Caco-2 (cell line): ENCODE data around the gene SCN8A. TPM values are rescaled to one million over a fixed set of nuclear protein-coding genes. Genes with fewer than 3 reads are reported as not detected.

ENCODE experiments used
- BruUV-seq: library from RNA; stranded (reverse); fragments of 400-500 nt; replicated peaks from 2 replicates; lab custom pipeline; 2021; lab: Mats Ljungman, UMichigan
- CTCF ChIA-PET: fragments of 300-600 bp; sonication (Branson Sonifier 250); formaldehyde crosslinking; loops from one replicate; lab custom pipeline; 2022; ENCODE audit warnings: antibody characterized with exemption; lab: Charles Lee
- POLR2A ChIA-PET: fragments of 300-600 bp; sonication (Branson Sonifier 250); formaldehyde crosslinking; loops from one replicate; lab custom pipeline; 2022; ENCODE audit warnings: antibody characterized with exemption; lab: Charles Lee
- DNase-seq, 2 experiments: peaks; one replicate each; pipeline versions ENCODE4 v3.0.0 to v3.0.0-alpha.2; 2020 to 2022
- H3K27me3 ChIP-seq: replicated peaks from 2 replicates; pipeline ENCODE4 v1.6.0; 2011; ENCODE audit warnings: low read length; ENCODE audit not compliant: control insufficient read depth, insufficient read depth
- H3K36me3 ChIP-seq: 2 replicates; pipeline ENCODE4 v1.5.1; 2011; ENCODE audit warnings: low read length; ENCODE audit not compliant: control insufficient read depth, insufficient read depth
- H3K4me1 ChIP-seq: fragments of 250-450 bp; sonication (Bioruptor Pico); 2 replicates; pipeline ENCODE4 v1.5.1; 2020; ENCODE audit warnings: mild to moderate bottlenecking
- H3K4me3 ChIP-seq: 2 replicates; pipeline ENCODE4 v1.5.1; 2011; ENCODE audit warnings: low read depth, mild to moderate bottlenecking, control low read depth, low read length
- H3K9me3 ChIP-seq: fragments of 250-450 bp; sonication (Bioruptor Pico); 2 replicates; pipeline ENCODE4 v1.5.1; 2020; ENCODE audit warnings: mild to moderate bottlenecking, moderate library complexity
- H3K27ac Mint-ChIP-seq: one replicate; pipeline ENCODE4 v1.8.0; 2022; ENCODE audit warnings: mixed read lengths; ENCODE audit not compliant: unreplicated experiment
- H3K27me3 Mint-ChIP-seq: one replicate; pipeline ENCODE4 v1.8.0; 2022; ENCODE audit warnings: mixed read lengths; ENCODE audit not compliant: insufficient read depth, unreplicated experiment
- H3K36me3 Mint-ChIP-seq: one replicate; pipeline ENCODE4 v1.8.0; 2022; ENCODE audit warnings: mild to moderate bottlenecking, mixed read lengths; ENCODE audit not compliant: insufficient read depth, unreplicated experiment
- H3K4me1 Mint-ChIP-seq: one replicate; pipeline ENCODE4 v1.8.0; 2022; ENCODE audit warnings: low read depth, mixed read lengths; ENCODE audit not compliant: unreplicated experiment
- H3K4me3 Mint-ChIP-seq: one replicate; pipeline ENCODE4 v1.8.0; 2022; ENCODE audit warnings: mild to moderate bottlenecking, moderate library complexity, mixed read lengths; ENCODE audit not compliant: unreplicated experiment
- H3K9me3 Mint-ChIP-seq: one replicate; pipeline ENCODE4 v1.8.0; 2022; ENCODE audit warnings: mixed read lengths; ENCODE audit not compliant: unreplicated experiment
- intact Hi-C: fragments of 100-400 bp; cut with micrococcal nuclease; formaldehyde crosslinking; loops from one replicate; pipeline ENCODE4 v1.10.0; 2022; ENCODE audit not compliant: unreplicated experiment
- total RNA-seq: library from RNA; stranded (reverse); gene quantifications from 2 replicates; pipeline ENCODE4 v1.2.3, GENCODE V29; 2022
- TF ChIP-seq, protein P1 (sequence below), 2 experiments: fragments of 200-600 bp in 1 of 2; IDR thresholded peaks; 1 replicate in 1 of 2; 2 replicates in 1 of 2; pipeline versions ENCODE4 v1.5.1 to v1.8.0; 2011 to 2022; ENCODE audit warnings: antibody characterized with exemption in 1 of 2, control low read depth in 1 of 2, inconsistent platforms in 1 of 2, low read depth in 1 of 2, low read length in 1 of 2, mild to moderate bottlenecking in 1 of 2, moderate library complexity in 1 of 2; ENCODE audit not compliant: insufficient read depth in 1 of 2, severe bottlenecking in 1 of 2, unreplicated experiment in 1 of 2

Gene SCN8A
- total RNA-seq, 1 experiment from 2014 or later: 16.5 TPM

- Histone ChIP-seq H3K4me1 (peaks cover 27% of the 10 kb centered on the region), H3K36me3 (no peaks in the 10 kb centered on the region), H3K9me3 (no peaks in the 10 kb centered on the region), H3K4me3 (peak overlapping the region; percentile 83), H3K27me3 (no peaks in the 10 kb centered on the region)
- Mint-ChIP-seq H3K27ac (peak overlapping the region; percentile 46), H3K9me3 (no peaks in the 10 kb centered on the region), H3K27me3 (no peaks in the 10 kb centered on the region), H3K4me1 (peaks cover 17% of the 10 kb centered on the region), H3K36me3 (no peaks in the 10 kb centered on the region), H3K4me3 (peak overlapping the region; percentile 84)
- TF ChIP-seq, protein P1, sequence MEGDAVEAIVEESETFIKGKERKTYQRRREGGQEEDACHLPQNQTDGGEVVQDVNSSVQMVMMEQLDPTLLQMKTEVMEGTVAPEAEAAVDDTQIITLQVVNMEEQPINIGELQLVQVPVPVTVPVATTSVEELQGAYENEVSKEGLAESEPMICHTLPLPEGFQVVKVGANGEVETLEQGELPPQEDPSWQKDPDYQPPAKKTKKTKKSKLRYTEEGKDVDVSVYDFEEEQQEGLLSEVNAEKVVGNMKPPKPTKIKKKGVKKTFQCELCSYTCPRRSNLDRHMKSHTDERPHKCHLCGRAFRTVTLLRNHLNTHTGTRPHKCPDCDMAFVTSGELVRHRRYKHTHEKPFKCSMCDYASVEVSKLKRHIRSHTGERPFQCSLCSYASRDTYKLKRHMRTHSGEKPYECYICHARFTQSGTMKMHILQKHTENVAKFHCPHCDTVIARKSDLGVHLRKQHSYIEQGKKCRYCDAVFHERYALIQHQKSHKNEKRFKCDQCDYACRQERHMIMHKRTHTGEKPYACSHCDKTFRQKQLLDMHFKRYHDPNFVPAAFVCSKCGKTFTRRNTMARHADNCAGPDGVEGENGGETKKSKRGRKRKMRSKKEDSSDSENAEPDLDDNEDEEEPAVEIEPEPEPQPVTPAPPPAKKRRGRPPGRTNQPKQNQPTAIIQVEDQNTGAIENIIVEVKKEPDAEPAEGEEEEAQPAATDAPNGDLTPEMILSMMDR (IDR thresholded peaks at IDR 0.05; ENCODE audit: insufficient read depth in 1 of 2, low read depth in 1 of 2, low read length in 1 of 2, severe bottlenecking in 1 of 2, unreplicated experiment in 1 of 2): no peak
- peak; percentile 57 to 65 for DNase-seq
- POLR2A ChIA-PET: no interaction called here
- CTCF ChIA-PET: interaction anchor here (0.7 to 1.2 kb wide), 3 partner anchors 27 to 100 kb away, joined by 3 to 8 read pairs (median 4); no protein-coding TSS in a partner anchor
- BruUV-seq: no TSS peak
- intact Hi-C loops: loop anchor here (1.0 kb wide), 1 partner anchor 17 kb away; no protein-coding TSS in a partner anchor
Measured at GRCh38 chr12:51847643-51848325, 256.8 kb downstream of the SCN8A start.

DNA sequence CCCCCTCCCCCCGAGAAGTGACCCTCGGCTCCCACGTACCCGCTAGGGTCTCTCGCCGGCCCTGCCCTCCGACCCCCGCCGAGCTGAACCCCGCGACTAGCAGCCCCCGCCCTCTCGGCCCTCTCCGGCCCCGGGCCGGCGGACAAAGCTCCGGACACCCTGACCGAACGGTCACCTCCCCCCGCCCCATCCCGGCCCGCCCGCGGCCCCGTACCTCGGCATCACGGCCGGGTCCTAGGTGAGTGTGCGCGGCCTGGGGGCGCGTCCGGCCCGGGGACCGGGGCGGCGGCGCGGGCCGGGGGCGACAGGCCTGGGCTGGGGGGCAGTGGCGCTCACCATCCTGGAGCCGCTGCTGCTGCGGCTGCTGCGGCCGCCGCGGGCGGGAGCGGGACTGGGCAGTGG, 257.3 kb downstream of the SCN8A start, which contains the start of gene FIGNL2:
Gene FIGNL2, minus strand, starts transcription at position 393 of the 402 bp plus-strand sequence. CDS start 26,305 bp downstream, outside the sequence.
- POLR2A ChIA-PET: interaction anchor here (0.6 kb wide), 1 partner anchor 16 kb away, joined by 4 read pairs; no protein-coding TSS in a partner anchor
- H3K27me3 ChIP-seq: no peaks in the 10 kb centered on the region
- H3K4me1 Mint-ChIP-seq: peaks cover 17% of the 10 kb centered on the region
- no peaks in the 10 kb centered on the region for H3K36me3 Mint-ChIP-seq
- H3K9me3 Mint-ChIP-seq: no peaks in the 10 kb centered on the region
- intact Hi-C loops: loop anchor here (1.0 kb wide), 1 partner anchor 16 kb away; no protein-coding TSS in a partner anchor
- BruUV-seq: no TSS peak
- no peaks in the 10 kb centered on the region for H3K9me3 ChIP-seq
- CTCF ChIA-PET: interaction anchor here (0.6 to 1.2 kb wide), 4 partner anchors 25 to 99 kb away, joined by 3 to 8 read pairs (median 4); no protein-coding TSS in a partner anchor
- TF ChIP-seq, protein P1 (IDR thresholded peaks at IDR 0.05; ENCODE audit: insufficient read depth in 1 of 2, low read depth in 1 of 2, low read length in 1 of 2, severe bottlenecking in 1 of 2, unreplicated experiment in 1 of 2): no peak
- H3K4me3 Mint-ChIP-seq: peak within 1 kb of the TSS; percentile 84
- H3K36me3 ChIP-seq: no peaks in the 10 kb centered on the region
- H3K4me1 ChIP-seq: peaks cover 27% of the 10 kb centered on the region
- DNase-seq: no peak
- H3K4me3 ChIP-seq: peak within 1 kb of the TSS; percentile 83
- H3K27ac Mint-ChIP-seq: peak within 1 kb of the TSS; percentile 46
- no peaks in the 10 kb centered on the region for H3K27me3 Mint-ChIP-seq
